Activated naive CD4-positive, alpha-beta T cell treated with anti-CD3 and anti-CD28 coated beads, Interleukin-2, amount 10 ng/mL, durations not matched to agents 7 days and 5 days (primary cell): ENCODE measurements around the gene CCL8.
"Not testable (repeated sequence)": the region's sequence is repeated elsewhere in the genome, so short reads cannot be mapped to it uniquely, and the experiment has no call there.

Experiments used
- CTCF ChIA-PET: fragments of 350-600 bp; sonication (Branson Sonifier 250); formaldehyde crosslinking; loops from one replicate; lab custom pipeline; 2021; ENCODE audit warnings: antibody characterized with exemption; lab: Charles Lee
- DNase-seq: peaks from one replicate; pipeline ENCODE4 v3.0.0-alpha.2; 2020
- H3K27ac Mint-ChIP-seq: one replicate; pipeline ENCODE4 v1.8.0; 2021; ENCODE audit warnings: mild to moderate bottlenecking, moderate library complexity, mixed read lengths
- H3K27me3 Mint-ChIP-seq: one replicate; pipeline ENCODE4 v1.8.0; 2021; ENCODE audit warnings: mild to moderate bottlenecking, mixed read lengths
- H3K36me3 Mint-ChIP-seq: one replicate; pipeline ENCODE4 v1.8.0; 2021; ENCODE audit warnings: mixed read lengths
- H3K4me1 Mint-ChIP-seq: one replicate; pipeline ENCODE4 v1.8.0; 2021; ENCODE audit warnings: mixed read lengths
- H3K4me3 Mint-ChIP-seq: one replicate; pipeline ENCODE4 v1.8.0; 2021; ENCODE audit warnings: mild to moderate bottlenecking, moderate library complexity, mixed read lengths
- H3K9me3 Mint-ChIP-seq: one replicate; pipeline ENCODE4 v1.8.0; 2021; ENCODE audit warnings: mixed read lengths

The CCL8 gene

DNA sequence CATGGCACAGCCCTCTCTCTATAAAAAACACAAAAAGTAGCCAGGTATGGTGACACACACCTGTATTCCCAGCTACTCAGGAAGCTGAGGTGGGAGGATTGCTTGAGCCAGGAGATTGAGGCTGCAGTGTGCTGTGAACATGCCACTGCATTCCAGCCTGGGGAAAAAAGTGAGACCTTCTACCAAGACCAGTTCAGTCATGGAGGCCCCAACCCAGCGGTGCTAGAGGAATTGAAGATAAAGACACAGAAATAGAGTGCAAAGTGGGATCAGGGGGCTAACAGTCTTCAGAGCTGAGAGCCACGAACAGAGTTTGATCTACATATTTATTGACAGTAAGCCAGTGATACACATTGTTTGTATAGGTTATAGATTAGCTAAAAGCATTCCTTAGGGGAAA, 15.6 kb upstream of the CCL8 start:
- no peak overlapping the region for H3K27ac Mint-ChIP-seq

GRCh38 chr17:34305061-34305460, 14.2 kb upstream of the CCL8 start:
- Mint-ChIP-seq H3K9me3 (no peaks in the 10 kb centered on the region), H3K27me3 (peaks cover 14% of the 10 kb centered on the region), H3K36me3 (no peaks in the 10 kb centered on the region), H3K4me3 (no peak overlapping the region), H3K27ac (no peak overlapping the region), H3K4me1 (no peaks in the 10 kb centered on the region)
- CTCF ChIA-PET = interaction anchor here (2.0 kb wide), 1 partner anchor 102 kb away, joined by 4 read pairs; no protein-coding TSS in a partner anchor
- DNase-seq = no peak

More for the DNA sequence above, 15.6 kb upstream of the CCL8 start:
- Mint-ChIP-seq H3K4me1 (no peaks in the 10 kb centered on the region), H3K36me3 (no peaks in the 10 kb centered on the region), H3K9me3 (no peaks in the 10 kb centered on the region), H3K27me3 (peaks cover 8% of the 10 kb centered on the region), H3K4me3 (no peak overlapping the region)
- CTCF ChIA-PET = interaction anchor here (2.0 to 5.4 kb wide), 2 partner anchors 58 to 101 kb away, joined by 4 to 26 read pairs; no protein-coding TSS in a partner anchor
- DNase-seq = no peak

DNA sequence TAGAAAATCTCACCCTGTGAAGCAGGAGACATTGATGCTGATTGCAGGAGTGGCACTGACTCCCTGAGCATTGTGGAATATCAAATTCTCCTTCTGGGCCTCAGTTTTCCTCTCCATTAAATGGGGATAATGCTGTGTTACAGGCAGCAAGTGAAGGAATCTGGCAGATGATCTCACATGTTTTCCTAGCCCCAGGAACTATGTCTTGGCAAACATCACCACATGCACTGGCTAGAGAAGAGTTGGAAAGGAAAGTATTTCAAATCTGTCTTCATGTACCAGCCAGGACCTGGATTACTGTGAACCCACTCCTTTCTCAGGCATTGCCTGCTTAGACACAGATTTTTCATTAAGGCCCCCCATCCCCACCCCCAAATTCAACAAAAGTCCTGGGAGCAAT, 13.6 kb upstream of the CCL8 start:
- no peak for DNase-seq
- no peaks in the 10 kb centered on the region for H3K36me3 Mint-ChIP-seq
- CTCF ChIA-PET = interaction anchor here (1.2 to 2.0 kb wide), 3 partner anchors 55 to 103 kb away, joined by 3 to 4 read pairs (median 4); no protein-coding TSS in a partner anchor
- no peak overlapping the region for H3K27ac Mint-ChIP-seq
- no peaks in the 10 kb centered on the region for H3K4me1 Mint-ChIP-seq
- peaks cover 13% of the 10 kb centered on the region for H3K27me3 Mint-ChIP-seq
- no peak overlapping the region for H3K4me3 Mint-ChIP-seq
- H3K9me3 Mint-ChIP-seq = no peaks in the 10 kb centered on the region

DNA sequence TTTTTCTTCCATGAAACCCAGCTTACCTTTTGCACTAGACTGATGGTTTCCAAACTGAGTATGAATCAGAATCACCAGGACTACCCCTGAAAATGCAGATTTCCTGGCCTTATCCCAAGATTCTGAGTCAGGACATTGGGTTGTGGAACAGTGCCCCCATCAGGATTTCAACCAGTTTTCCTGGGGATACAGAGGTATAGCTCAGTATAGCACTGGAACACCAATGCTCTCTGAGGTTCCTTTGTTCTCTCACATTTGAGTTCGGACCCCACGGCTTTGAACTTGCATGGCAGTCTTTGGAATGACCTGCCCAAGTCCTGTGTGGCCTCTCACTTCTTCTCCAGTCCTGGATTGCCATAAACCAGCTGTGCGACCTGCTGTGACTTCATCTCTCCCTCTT, 12.8 kb upstream of the CCL8 start:
- Mint-ChIP-seq H3K9me3 (no peaks in the 10 kb centered on the region), H3K27me3 (peaks cover 12% of the 10 kb centered on the region), H3K4me3 (no peak overlapping the region), H3K36me3 (no peaks in the 10 kb centered on the region), H3K27ac (no peak overlapping the region), H3K4me1 (no peaks in the 10 kb centered on the region)
- CTCF ChIA-PET = interaction anchor here (1.2 to 1.3 kb wide), 2 partner anchors 54 to 56 kb away, joined by 3 to 4 read pairs; no protein-coding TSS in a partner anchor
- no peak for DNase-seq

- H3K27me3 Mint-ChIP-seq = peaks cover 12% of the 10 kb centered on the region
- no peaks in the 10 kb centered on the region for H3K36me3 Mint-ChIP-seq
- CTCF ChIA-PET = interaction anchor here (0.7 to 1.3 kb wide), 3 partner anchors 22 to 55 kb away, joined by 3 to 4 read pairs (median 3); partner anchors contain the start of gene CCL11
- DNase-seq = no peak
- no peak overlapping the region for H3K27ac Mint-ChIP-seq
- H3K4me3 Mint-ChIP-seq = no peak overlapping the region
- H3K9me3 Mint-ChIP-seq = no peaks in the 10 kb centered on the region
- H3K4me1 Mint-ChIP-seq = no peaks in the 10 kb centered on the region
Observed at GRCh38 chr17:34307110-34307509, 12.1 kb upstream of the CCL8 start.

GRCh38 chr17:34308371-34308770, 10.9 kb upstream of the CCL8 start:
- CTCF ChIA-PET = interaction anchor here (0.9 to 1.0 kb wide), 2 partner anchors 9 to 53 kb away, joined by 3 read pairs; no protein-coding TSS in a partner anchor
- H3K36me3 Mint-ChIP-seq = no peaks in the 10 kb centered on the region
- H3K27me3 Mint-ChIP-seq = peaks cover 18% of the 10 kb centered on the region
- H3K4me3 Mint-ChIP-seq = no peak overlapping the region
- no peaks in the 10 kb centered on the region for H3K9me3 Mint-ChIP-seq
- H3K4me1 Mint-ChIP-seq = no peaks in the 10 kb centered on the region
- H3K27ac Mint-ChIP-seq = no peak overlapping the region
- DNase-seq = no peak

- CTCF ChIA-PET = interaction anchor here (2.1 kb wide), 1 partner anchor 111 kb away, joined by 7 read pairs; no protein-coding TSS in a partner anchor
- Mint-ChIP-seq H3K4me3 (no peak overlapping the region), H3K9me3 (no peaks in the 10 kb centered on the region), H3K27me3 (peaks cover 19% of the 10 kb centered on the region), H3K27ac (no peak overlapping the region), H3K36me3 (no peaks in the 10 kb centered on the region), H3K4me1 (no peaks in the 10 kb centered on the region)
- no peak for DNase-seq
Observed at GRCh38 chr17:34311291-34311690, 7.9 kb upstream of the CCL8 start.

GRCh38 chr17:34312080-34312479, 7.2 kb upstream of the CCL8 start:
- CTCF ChIA-PET = interaction anchor here (2.1 kb wide), 1 partner anchor 111 kb away, joined by 7 read pairs; no protein-coding TSS in a partner anchor
- H3K36me3 Mint-ChIP-seq = no peaks in the 10 kb centered on the region
- H3K9me3 Mint-ChIP-seq = no peaks in the 10 kb centered on the region
- H3K4me3 Mint-ChIP-seq = no peak overlapping the region
- peaks cover 19% of the 10 kb centered on the region for H3K27me3 Mint-ChIP-seq
- no peak overlapping the region for H3K27ac Mint-ChIP-seq
- no peaks in the 10 kb centered on the region for H3K4me1 Mint-ChIP-seq
- DNase-seq = no peak

DNA sequence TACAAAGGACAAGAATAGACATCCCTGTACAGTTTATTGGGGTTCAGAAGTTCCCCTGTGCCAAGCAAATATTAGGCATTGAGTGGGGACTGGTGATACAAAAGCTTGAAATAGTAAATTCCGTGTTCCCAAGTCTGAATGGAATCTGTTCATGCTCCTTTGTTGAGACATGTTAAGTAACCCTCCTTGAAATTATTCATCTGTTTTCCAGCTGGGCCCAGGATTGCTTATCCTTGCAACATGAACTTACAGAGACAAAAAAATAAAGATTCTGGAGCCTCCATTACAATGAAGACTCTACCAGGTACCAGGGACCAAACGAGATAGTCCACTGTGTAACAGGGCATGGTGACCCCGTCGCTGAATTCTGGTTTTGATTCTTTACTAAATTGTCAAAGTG, 6.1 kb upstream of the CCL8 start:
- CTCF ChIA-PET = interaction anchor here (2.1 kb wide), 1 partner anchor 113 kb away, joined by 7 read pairs; no protein-coding TSS in a partner anchor
- no peaks in the 10 kb centered on the region for H3K36me3 Mint-ChIP-seq
- no peaks in the 10 kb centered on the region for H3K4me1 Mint-ChIP-seq
- H3K27ac Mint-ChIP-seq = no peak overlapping the region
- H3K27me3 Mint-ChIP-seq = peaks cover 19% of the 10 kb centered on the region
- DNase-seq = no peak
- no peaks in the 10 kb centered on the region for H3K9me3 Mint-ChIP-seq
- H3K4me3 Mint-ChIP-seq = no peak overlapping the region

DNA sequence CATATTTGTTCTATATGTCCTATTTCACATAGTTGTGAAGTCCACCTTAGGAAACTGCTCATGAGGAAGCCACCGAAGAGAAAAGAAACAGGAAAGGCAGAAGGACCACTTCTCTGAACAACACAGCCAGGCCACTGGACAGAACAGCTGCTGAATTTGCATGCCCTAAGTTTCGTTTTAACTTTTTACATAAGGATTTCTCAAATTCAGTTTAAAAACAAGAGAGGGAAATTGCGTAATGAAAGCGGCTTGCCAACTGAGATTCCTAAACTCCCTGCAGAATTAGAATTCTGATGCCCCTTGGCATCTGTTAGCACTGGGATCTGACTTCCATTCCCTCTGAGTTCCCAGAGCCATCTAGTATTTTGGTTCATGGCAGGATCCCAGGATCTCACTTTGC, 5.0 kb upstream of the CCL8 start:
- Mint-ChIP-seq H3K4me1 (no peaks in the 10 kb centered on the region), H3K4me3 (no peak overlapping the region), H3K36me3 (no peaks in the 10 kb centered on the region), H3K27me3 (peaks cover 17% of the 10 kb centered on the region), H3K9me3 (no peaks in the 10 kb centered on the region), H3K27ac (no peak overlapping the region)
- CTCF ChIA-PET = no interaction called here
- no peak for DNase-seq

DNA sequence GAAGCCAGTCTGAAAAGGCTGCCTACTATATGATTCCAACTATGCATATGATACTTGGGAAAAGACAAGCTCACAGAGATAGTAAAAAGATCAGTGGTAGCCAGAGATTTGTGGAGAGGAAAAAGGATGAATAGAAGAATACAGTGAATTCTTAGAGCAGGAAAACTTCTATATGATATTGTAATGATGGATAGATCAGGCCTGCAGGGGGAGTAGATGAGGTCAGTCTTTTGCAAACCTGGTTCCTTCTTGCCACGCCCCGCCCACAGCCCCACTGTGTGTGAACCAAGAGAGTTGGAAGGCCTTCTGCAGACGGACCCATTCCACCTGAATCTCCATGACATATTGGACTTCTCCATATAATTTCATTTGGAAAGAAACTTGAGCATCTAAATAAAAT, 761 bp upstream of the CCL8 start:
- Mint-ChIP-seq H3K36me3 (no peaks in the 10 kb centered on the region), H3K27ac (no peak overlapping the region), H3K4me3 (no peak overlapping the region), H3K4me1 (no peaks in the 10 kb centered on the region), H3K9me3 (no peaks in the 10 kb centered on the region), H3K27me3 (peaks cover 5% of the 10 kb centered on the region)
- CTCF ChIA-PET = interaction anchor here (2.8 kb wide), 1 partner anchor 44 kb away, joined by 9 read pairs; no protein-coding TSS in a partner anchor
- DNase-seq = no peak

GRCh38 chr17:34321964-34322363, 2.7 kb downstream of the CCL8 start:
- H3K9me3 Mint-ChIP-seq = no peaks in the 10 kb centered on the region
- no peaks in the 10 kb centered on the region for H3K4me1 Mint-ChIP-seq
- no peak for DNase-seq

DNA sequence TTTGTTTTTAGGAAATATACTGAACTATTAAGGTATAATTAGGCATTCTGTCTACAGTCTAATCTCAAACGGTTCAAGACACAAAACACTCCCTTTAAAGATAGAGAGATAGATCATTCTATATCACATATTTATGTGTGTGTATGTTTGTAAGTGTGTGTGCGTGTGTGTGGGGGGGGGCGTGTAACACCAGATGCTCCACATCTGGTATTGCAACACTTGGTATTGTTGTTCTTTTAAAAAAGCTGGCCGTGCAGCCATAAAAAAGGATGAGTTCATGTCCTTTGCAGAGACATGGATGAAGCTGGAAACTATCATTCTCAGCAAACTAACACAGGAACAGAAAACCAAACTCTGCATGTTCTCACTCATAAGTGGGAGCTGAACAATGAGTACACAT, 8.3 kb downstream of the CCL8 start:
- not testable (repeated sequence) for H3K36me3 Mint-ChIP-seq
- CTCF ChIA-PET = interaction anchor here (1.7 kb wide), 1 partner anchor 34 kb away, joined by 5 read pairs; no protein-coding TSS in a partner anchor

More at GRCh38 chr17:34321964-34322363, 2.7 kb downstream of the CCL8 start:
- Mint-ChIP-seq H3K4me3 (no peak overlapping the region), H3K27ac (no peak overlapping the region), H3K27me3 (peaks cover 9% of the 10 kb centered on the region), H3K36me3 (no peaks in the 10 kb centered on the region)
- CTCF ChIA-PET = interaction anchor here (1.6 kb wide), 1 partner anchor 39 kb away, joined by 6 read pairs; no protein-coding TSS in a partner anchor

DNA sequence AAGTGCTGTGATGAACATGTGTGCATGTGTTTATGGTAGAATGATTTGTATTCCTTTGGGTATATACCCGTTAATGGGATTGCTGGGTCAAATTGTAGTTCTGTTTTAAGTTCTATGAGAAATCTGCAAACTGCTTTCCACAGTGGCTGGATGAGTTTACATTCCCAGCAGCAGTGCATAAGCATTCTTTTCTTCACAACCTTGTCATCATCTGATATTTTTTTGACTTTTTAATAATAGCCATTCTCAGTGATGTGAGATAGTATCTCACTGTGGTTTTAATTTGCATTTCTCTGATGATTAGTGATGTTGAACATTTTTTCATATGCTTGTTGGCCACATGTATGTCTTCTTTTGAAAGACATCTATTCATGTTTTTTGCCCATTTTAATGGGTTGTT, 18.5 kb downstream of the CCL8 start:
- no peaks in the 10 kb centered on the region for H3K4me1 Mint-ChIP-seq
- H3K36me3 Mint-ChIP-seq = no peaks in the 10 kb centered on the region
- H3K4me3 Mint-ChIP-seq = no peak overlapping the region
- CTCF ChIA-PET = interaction anchor here (1.1 to 1.2 kb wide), 2 partner anchors 23 to 24 kb away, joined by 3 read pairs; no protein-coding TSS in a partner anchor
- peaks cover 39% of the 10 kb centered on the region for H3K27me3 Mint-ChIP-seq
- H3K27ac Mint-ChIP-seq = no peak overlapping the region
- H3K9me3 Mint-ChIP-seq = no peaks in the 10 kb centered on the region
- no peak for DNase-seq

More for the DNA sequence above, 8.3 kb downstream of the CCL8 start:
- H3K4me1 Mint-ChIP-seq, H3K4me3 Mint-ChIP-seq, DNase-seq, H3K27ac Mint-ChIP-seq, H3K9me3 Mint-ChIP-seq: not testable (repeated sequence)
- H3K27me3 Mint-ChIP-seq = peaks cover 25% of the 10 kb centered on the region
